HG03378 (cell line): ENCODE measurements around the gene FOXJ3.

ENCODE experiments used
- ATAC-seq: cut with Tn5 transposase; IDR thresholded peaks from one replicate; pipeline ENCODE4 v1.9.1; 2021; ENCODE audit warnings: mild to moderate bottlenecking, moderate library complexity; ENCODE audit not compliant: unreplicated experiment

FOXJ3 gene

DNA sequence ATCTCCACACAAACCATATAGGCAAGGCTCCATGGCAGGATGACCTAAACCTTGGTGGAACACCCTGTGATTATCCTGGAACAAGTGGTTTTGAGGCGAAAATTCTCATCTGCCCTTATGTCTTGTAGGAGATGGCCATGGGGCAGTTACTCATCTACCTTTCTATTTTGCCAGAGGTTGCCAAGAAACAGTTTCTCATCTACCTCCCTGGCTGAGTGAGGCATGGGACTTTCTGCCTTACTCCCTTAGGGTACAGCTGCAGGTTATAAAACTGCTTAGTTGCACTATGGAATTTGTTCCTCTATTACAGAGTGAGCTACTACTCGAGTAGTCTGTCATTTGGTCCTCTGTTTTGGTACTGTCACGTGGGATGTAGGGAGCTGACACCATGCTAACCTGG, 139.2 kb downstream of the FOXJ3 start:
- no peak for ATAC-seq

DNA sequence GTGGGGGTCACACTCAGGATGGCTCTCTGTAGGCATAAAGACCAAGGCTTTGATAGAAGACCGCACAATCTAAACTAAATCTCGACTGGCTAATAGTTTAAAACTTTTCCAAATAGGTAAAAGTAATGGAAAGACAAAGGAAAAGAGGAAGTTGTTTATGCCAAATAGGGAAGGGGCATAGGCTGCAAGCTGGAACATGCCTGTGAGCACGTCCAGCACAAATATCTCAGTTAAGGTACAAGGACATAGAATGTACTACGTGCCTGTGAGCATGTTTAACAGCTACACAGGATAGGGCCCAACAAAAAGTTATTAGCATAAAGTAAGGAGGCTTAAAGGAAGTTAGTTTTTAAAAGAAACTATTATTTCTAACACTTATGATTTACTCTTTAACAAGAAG, 142.9 kb downstream of the FOXJ3 start:
- ATAC-seq = no peak

DNA sequence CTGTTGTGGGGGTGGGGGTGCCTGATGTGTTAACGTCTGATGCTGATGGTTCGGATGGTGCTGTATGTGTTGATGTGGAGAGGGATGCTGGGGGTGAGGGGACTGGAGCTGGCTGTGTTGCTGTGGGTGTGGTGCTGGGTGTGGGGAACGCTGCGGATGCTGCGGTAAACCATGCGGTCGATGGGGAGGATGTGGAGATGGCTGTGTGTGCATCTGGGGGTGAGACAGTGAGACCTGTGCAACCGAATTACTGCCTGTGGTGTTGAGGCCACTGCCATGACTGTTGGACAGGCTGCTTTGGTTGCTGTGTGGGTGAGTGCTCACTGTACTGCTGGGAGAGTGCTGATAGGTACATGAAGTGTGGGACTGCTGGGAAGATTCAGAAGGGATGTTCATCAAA, 143.7 kb downstream of the FOXJ3 start:
- no peak for ATAC-seq

DNA sequence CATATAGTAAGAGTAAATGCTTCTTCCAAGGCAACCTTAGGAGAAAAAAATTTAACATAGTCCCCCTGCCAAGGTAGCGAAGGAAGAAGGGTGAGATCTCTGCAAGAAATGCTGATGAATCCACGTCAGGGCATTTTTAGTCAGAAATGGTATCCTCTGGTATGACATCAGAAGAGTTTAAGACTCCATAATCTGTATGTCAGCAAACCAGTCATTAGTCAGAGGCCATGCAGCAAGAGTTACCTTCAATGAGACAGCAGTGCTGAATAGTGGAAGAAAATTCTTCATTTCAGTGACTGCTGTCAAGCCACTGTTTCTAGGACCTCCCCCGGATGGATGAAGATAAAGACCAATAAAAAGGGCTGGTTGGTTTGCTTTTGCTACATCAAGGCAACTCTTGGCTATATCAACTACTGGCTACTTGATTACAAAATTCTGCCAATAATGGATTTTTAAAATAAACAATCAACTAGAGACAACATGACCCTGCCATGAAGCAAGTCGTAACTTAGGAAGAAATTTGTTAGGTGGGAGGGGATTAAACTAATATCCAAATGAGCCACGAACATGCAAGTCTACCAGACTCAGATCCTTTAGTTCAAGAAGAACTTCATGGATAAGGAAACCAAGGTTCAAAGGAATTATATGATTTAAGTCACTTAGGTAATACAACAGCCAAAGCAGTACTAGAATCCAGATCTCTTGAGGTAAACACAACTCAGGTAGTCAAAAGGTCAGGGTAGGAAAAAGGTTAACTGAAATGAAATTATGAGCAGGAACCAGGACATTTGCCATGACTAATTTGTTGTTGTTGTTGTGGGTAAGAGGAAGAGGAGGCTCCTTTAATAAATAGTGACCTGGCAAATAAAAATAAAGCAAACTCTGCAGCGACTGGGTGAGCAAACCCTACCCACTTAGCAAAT, 144.8 kb downstream of the FOXJ3 start:
- ATAC-seq = no peak

DNA sequence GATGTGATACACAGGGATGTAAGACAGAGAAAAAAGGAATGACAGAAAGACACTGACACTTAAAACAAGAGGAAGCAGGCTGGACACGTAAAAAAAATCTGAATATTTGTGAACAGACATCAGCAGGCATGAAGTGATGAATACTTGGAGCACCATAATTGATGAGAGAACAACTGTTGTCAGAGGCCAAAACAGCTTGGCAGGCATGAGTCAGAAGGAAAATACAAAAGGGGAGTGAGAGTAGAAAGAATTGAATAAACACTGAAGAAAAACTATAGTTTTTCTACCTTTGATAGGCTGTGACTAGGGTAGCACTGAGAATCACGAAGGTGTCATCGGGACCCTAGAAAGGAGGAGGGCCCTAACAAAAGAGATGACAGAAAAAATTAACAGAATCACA, 148.9 kb downstream of the FOXJ3 start:
- no peak for ATAC-seq

DNA sequence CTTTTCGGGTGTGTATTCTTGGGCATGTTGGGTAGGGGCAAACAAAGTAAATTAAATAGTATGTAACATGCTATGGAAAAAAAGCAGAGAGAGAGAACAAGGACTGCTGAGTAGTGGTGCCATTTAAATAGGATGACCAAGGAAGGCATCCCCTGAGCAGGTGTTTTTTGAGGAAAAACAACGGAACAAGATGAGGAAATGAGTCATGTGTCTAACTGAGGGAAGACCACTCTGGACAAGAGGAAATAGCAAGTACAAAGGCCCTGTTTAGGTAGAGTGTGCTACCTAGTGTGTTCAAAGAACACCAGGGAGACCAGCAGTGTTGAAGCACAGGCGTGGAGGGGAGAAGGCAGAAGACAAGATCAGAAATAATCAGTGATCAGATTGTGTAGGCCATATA, 150.4 kb downstream of the FOXJ3 start:
- ATAC-seq = no peak

DNA sequence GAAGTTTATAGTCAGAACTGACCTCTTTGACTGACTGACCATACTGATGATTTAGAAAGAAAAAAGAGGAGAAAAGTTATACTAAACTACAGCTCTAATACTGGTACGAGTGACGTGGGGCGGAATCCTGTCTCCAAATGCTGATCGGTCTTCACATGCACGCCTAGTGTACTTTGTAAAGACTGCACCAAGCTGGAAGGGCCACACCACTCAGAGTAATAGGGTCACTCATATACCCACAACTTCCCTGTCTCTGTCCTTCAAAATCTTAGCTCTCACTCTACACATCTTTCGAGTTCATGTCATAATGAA, 151.1 kb downstream of the FOXJ3 start:
- no peak for ATAC-seq

DNA sequence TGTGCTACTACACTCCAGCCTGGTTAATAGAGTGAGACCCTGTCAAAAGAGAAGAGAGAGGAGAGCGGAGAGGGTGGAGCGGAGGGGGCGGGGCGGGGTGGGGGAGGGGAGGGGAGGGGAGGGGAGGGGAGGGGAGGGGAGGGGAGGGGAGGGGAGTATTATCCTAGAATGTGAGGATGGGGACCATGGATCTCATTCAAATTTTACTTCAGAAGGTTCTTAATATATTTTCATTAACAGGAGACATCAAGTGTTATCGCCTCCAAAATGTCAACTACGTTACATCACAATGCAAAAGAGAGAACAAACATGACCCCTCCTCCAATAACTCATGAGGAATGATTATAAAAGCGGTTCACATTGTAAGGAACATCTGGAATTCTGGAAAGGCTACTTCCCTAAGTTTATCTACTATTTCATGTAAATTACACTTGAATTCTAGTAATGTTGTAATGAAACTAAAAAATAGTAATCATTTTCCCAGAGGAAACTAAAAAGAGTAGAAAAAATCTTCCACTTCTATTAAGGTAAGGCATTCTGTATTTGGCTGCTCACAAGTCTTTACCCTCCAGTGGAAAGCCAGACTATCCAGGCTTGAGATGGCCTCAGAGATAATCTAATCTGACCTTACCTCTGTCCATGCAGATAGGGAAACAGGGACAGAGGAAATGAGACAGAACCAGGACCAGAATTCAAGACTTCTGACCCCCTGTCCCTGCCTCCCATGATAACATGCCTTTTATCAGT, 151.7 kb downstream of the FOXJ3 start:
- ATAC-seq = no peak

DNA sequence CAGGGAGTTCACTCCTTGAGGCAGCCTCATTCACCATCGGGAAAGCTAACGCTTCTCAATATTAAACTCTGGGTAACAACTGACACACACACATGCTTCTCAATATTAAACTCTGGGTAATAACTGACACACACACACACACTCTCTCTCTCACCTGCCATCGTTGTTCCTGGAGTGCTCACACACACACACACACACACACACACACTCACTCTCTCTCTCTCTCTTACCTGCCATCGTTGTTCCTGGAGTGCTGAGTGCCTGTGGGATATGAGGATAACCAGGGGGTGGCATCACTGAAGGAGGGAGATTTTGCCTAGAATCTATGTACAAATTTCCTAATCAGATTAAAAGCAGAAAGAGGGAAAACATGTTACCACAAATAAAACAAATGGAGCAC, 153.3 kb downstream of the FOXJ3 start:
- ATAC-seq = no peak

DNA sequence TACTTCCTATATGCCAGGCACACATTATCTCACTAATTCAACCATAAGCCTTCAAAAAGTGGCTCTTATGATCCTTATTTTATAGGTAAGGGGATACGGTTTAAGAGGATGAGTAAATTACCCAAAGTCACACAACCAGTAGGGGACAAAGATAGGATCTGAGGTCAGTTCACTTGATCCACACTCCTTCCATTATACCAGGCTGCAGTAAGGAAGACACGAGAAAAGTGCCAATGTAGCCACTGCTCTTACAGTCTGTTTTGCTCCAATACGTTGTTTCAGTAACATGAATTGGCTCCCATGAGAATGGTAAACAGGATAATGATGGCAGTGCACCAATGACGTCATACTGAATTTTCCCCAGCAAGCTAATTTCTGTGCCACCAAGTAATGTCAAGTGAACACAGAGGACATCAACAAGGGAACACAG, 155.1 kb downstream of the FOXJ3 start:
- ATAC-seq = no peak

DNA sequence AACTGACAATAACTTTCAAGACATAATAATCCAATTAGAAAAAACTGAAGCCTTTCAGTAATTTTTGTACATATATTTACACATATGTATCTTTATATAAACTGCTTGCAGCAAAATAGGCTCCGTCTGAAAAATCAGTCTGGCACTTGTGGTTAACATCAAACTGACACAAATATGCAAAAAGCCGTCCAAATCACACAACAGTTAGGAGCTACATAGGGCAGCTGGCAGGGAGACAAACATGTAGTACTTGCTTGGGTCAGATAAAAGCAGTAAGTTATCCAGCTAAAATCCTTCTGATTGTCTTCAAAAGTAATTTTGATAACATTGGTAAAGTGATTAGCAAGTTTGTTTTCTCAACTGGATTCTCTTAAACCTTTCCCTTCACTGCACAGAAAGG, 155.8 kb downstream of the FOXJ3 start:
- no peak for ATAC-seq

DNA sequence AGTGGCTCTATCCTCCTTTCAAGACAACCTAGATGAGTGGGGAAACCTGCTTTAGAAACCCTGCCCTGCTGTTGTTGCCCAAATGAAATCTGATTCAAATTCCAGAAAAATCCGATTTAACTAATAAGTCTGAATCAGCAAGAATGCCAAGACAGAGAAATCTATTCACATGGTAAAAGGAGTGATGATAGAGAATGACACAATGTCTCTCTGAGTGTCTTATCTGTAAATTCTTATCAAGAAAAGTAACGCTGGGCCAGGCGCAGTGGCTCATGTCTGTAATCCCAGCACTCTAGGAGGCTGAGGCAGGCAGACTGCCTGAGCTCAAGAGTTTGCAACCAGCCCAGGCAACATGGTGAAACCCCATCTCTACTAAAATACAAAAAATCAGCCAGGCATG, 156.8 kb downstream of the FOXJ3 start:
- ATAC-seq = no peak

DNA sequence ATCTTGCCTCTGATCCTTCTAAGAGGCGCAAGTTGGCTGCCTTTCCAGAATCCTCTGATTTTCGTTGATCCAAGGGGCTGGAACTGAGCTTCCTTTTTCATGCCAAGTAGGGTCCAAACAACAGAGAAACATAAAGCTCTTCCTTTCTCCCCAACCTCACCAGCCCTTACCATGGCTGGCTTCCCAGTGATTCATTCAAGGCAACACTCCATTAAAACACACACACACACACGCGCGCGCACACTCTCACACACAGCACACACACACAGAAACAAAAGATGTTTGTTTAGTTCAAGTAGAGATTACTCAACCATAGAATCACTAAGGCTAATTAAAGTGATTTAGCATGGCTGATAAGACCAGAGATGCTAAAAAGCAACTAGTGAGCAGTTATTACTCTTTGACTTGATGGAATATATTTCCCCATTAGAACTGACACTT, 157.5 kb downstream of the FOXJ3 start:
- ATAC-seq = no peak

DNA sequence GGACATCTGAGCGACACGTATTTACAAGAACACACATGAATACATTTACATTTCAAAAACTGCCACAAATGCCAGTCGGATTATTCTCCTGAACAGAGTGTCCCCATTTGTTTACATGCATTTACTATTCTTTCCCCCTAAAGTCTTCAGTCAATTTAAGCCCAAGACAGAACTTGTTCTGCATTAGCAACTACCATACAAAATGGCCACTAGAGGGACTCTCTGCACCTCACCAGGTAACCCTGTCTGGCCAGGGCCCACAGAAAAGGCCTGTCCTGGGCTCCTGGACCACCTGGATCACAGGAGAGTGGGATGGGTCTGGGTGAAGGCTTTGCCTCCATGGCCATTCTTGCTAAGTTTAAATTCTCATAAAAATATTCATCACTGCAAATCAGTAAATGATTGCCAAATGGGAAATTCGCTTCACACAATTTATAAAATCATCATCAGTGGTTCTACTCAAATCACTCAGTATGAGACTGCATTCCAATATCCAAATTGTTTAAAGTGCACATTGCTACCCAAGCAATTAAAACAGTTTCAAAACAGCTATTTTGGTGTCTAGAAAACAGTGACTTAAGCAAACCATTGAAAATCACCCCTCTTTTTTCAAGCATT, 158.0 kb downstream of the FOXJ3 start:
- ATAC-seq = no peak

DNA sequence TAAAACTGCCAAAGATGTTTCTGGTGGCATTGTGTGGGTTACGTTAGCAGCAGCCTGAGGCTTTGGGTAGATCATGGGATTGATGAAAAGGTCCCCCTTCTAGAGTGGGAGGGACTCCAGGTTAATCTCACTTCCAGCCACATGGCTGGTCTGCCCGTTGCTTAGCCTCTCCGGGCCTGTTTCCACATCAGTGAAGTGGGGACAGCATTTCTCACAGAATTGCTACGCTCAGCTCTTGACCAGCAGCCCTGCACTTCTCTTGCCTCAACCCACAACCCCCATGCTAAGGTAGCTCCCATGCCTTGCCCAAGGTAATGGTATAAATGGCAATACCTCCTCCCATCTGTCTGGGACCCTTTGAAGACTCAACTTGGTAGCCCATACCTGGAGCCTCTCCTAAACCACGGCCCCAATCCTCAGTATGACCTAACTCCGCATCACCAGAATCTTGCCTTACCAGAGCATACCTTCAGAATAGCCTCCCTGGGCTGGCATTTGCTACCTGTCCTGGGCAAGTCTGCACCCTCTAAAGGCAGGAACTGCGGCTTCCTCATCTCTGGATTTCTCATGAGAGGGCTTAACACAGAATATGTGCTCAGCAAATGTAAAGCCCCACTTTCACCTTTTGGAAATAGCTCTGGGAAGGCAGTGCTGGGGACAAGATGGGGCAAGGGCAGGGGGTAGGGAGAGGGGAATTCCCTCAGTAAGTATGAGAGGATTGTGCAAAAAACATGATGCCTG, 159.6 kb downstream of the FOXJ3 start:
- no peak for ATAC-seq

DNA sequence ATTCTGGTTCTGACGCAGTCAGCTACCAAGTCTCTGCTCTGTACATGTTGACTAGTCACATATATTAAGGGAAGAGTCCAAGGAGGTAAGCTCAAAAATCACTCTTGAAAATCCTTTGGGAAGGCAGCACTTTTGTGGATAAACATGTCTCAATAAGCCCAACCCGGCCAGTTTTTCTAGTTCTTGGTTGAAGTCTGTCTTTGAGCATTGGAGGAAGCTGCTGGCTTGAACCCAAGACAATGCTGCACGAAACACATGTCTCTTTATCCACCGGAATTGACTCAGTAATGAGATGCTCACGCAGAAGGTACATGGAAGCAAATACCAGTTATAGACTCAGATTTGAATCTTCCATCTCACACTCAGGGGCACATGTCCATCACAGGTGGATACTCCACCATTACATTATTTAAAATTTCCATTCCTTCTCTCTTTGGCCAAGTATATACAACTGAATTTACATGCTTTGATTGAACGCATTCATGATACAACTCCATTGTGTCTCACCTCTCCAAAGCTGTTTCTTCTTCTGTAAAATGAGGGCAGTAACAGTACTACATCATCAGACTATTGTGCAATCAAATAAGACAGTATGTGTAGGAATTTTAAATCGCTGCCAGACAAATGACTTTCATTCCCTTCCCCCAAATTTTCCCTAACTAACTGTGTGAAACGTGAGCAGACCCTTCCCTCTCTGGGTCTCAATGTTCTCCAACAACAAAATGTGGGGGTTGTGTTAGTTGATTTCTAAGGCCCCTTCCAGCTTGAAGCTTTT, 160.9 kb downstream of the FOXJ3 start:
- ATAC-seq = no peak

DNA sequence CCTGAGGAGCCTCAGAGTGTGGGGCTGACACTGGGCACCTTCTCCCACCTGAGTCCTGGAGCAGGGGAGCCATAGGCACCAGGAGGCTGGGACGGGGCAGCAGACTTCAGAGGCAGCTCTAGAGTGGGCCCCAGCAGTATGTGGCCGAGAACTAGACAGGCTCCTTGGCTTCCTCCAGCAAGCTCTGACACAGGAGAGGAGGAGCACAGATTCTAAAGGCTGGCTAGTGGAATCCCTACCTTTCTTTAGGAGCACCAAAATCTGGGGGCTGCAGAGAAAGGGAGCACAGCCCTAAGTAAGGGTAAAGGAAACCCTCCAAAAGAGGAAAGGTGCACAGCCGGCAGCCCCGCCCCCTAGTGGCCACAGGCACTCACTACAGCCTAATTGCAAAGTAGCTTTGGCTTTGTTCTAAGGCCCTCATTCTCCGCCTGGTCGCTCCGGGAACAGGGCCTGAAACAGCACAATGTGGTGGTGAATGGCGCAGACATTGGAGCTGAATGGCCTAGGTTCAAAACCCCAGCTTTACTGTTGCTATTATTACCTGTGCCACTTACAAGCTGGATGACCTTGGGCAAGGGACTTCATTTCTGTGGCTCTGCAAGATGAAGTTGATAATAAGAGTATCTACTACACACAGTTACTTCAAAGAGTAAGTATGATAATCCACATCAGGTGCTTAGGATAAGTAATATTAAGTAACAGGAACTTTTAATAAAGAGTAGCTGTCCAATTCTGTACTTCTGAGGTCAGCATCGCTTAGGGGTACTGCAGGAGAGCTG, 161.7 kb downstream of the FOXJ3 start:
- ATAC-seq = no peak

DNA sequence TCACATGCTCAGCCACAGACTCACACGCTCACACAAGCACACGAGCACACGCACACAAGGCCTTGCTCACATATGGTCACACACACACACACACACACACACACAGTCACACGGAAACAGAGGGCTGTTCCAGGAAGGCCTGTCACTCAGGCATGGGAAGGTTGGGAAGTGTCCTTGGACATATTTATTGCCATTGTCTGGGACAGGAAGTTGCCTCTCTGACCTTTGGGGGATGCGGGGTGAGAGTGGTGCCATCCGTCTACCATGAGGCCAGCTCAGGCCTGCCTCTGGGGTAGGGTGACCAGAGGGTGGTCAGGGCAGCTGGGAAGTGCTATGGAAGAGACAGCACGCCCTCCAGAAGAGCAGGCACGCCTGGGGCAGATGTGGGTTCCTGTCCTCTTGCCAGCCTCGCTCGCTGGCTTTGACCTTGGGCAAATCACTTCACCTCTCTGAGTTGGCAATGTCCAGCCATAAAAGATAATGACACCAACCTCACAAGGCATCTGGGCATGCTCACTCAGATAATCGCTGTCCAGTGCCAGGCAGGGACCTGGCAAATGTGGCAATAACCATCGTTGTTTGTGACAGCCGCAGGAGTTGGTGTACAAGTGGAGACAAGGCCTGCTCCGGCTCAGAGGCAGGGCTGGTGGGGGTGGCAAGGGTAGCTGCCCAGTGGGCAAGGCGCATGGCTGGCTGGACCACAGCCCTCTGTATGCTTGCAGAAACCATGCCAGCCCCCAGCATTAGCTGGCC, 162.5 kb downstream of the FOXJ3 start:
- no peak for ATAC-seq

DNA sequence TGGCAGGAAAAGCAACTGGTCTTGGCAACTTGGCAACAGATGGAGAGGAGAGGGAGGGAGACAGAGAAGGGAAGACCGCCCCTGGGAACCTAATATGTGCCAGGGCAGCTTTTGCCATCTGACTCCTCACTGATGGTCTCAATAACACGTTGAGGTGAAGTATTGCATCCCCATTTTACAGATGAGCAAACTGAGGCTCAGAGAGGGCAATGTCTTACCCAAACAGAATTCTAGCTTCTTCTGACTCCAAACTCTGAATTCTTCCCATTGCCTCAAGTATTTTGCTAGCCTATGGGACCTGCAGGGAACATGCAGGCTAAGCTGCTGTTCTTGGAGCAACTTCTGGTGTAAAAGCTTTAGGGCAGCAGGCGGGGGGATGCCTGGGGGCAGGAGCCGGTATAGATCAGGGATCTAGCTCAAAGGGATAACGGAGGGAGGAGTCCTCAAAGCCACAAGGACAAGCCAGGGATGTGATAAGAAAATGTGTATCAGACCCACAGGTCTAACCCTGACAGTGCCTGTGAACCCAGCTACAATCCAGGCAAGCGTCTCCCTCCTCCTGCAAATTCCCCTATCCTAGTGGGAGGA, 163.3 kb downstream of the FOXJ3 start:
- ATAC-seq = no peak
